NB4 (cell line): ENCODE data around the gene GLP1R.

Source experiments
- POLR2A ChIP-seq: IDR thresholded peaks from 2 replicates; pipeline ENCODE4 v1.6.1; 2011; ENCODE audit warnings: mild to moderate bottlenecking; ENCODE audit not compliant: insufficient read length; ENCODE audit errors: extremely low read depth
- TF ChIP-seq, protein P1 (sequence below): IDR thresholded peaks from one replicate; pipeline ENCODE4 v1.5.1; 2012; ENCODE audit warnings: low read depth, low read length

DNA sequence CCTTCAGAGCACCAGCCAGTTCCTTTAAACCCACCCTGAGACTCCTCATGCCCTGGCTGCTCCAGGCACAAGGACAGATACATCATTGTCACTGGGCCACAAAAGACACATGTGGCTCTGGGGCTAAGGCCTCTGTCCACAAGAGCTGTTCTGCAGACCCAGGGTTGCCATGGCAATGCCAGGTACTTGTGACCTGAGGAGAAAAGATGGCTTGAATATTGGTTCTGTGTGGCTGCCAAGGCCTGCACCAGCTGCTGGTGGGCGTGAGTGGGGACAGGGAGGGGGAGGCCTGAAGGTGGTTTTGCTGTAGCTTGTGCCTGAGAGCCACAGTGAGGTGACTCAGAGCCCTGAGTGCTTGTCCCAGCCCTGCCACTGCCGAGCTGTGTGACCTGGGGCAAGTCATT is 34.7 kb downstream of the GLP1R start:
- TF ChIP-seq, protein P1, sequence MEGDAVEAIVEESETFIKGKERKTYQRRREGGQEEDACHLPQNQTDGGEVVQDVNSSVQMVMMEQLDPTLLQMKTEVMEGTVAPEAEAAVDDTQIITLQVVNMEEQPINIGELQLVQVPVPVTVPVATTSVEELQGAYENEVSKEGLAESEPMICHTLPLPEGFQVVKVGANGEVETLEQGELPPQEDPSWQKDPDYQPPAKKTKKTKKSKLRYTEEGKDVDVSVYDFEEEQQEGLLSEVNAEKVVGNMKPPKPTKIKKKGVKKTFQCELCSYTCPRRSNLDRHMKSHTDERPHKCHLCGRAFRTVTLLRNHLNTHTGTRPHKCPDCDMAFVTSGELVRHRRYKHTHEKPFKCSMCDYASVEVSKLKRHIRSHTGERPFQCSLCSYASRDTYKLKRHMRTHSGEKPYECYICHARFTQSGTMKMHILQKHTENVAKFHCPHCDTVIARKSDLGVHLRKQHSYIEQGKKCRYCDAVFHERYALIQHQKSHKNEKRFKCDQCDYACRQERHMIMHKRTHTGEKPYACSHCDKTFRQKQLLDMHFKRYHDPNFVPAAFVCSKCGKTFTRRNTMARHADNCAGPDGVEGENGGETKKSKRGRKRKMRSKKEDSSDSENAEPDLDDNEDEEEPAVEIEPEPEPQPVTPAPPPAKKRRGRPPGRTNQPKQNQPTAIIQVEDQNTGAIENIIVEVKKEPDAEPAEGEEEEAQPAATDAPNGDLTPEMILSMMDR: no peak
- no peak for TF ChIP-seq POLR2A
